Raji (cell line): ENCODE measurements around the gene AGRN.

Source experiments
- POLR2A ChIP-seq: IDR thresholded peaks from 2 replicates; pipeline ENCODE4 v1.6.1; 2011; ENCODE audit warnings: low read depth, low read length, control low read depth; ENCODE audit not compliant: insufficient read depth

AGRN gene

GRCh38 chr1:1047963-1048362 lies 28.0 kb downstream of the AGRN start:
- no peak for TF ChIP-seq POLR2A

DNA sequence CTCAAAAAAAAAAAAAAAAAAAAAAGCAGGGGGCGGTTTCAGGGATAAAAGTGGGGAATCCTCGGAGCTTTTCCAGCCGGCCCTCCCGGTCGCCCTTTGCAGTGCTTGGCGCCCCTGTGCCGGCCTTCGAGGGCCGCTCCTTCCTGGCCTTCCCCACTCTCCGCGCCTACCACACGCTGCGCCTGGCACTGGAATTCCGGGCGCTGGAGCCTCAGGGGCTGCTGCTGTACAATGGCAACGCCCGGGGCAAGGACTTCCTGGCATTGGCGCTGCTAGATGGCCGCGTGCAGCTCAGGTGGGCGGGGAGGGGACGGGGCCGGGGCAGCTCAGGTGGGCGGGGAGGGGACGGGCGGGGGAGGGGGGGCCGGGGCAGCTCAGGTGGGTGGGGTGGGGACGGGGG lies 28.8 kb downstream of the AGRN start:
- no peak for TF ChIP-seq POLR2A

DNA sequence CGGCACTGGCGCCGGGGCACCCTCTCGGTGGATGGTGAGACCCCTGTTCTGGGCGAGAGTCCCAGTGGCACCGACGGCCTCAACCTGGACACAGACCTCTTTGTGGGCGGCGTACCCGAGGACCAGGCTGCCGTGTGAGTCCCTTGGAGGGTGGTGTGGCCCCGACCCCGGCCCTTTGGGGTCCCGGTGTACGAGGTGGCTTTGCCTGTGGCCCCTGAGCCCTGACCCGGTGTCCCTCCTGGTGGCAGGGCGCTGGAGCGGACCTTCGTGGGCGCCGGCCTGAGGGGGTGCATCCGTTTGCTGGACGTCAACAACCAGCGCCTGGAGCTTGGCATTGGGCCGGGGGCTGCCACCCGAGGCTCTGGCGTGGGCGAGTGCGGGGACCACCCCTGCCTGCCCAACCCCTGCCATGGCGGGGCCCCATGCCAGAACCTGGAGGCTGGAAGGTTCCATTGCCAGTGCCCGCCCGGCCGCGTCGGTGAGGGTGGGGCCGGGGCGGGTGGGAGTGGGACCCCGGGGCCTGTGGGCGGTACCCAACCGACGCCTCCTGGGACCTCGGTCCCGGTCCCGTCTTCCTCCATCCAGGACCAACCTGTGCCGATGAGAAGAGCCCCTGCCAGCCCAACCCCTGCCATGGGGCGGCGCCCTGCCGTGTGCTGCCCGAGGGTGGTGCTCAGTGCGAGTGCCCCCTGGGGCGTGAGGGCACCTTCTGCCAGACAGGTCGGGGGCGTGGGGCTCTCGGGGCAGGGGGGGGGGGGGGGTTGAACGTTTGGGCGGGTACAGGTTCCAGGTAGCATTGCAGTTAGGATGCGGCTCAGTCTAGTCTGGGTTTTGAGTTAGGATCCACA lies 29.6 kb downstream of the AGRN start:
- TF ChIP-seq POLR2A, result no peak

DNA sequence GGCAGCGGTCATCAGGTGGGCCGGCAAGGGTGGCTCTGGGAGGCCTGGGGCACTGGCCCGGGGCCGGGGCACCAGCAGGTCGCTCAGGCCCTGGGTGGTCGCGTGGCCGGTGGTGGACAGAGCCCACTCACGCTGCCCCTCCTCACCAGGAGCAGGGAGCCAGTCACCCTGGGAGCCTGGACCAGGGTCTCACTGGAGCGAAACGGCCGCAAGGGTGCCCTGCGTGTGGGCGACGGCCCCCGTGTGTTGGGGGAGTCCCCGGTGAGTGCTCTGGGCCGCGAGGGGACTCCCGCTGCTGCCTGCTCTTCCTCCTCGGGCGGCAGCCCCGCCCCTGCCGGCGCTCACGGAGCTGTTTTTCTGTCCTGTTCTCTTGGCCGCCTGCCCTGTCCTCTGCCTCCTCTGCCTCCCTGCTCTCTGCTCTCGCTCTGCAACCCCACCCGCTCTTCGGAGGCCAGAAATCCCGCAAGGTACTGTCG lies 30.7 kb downstream of the AGRN start:
- TF ChIP-seq POLR2A, result no peak

DNA sequence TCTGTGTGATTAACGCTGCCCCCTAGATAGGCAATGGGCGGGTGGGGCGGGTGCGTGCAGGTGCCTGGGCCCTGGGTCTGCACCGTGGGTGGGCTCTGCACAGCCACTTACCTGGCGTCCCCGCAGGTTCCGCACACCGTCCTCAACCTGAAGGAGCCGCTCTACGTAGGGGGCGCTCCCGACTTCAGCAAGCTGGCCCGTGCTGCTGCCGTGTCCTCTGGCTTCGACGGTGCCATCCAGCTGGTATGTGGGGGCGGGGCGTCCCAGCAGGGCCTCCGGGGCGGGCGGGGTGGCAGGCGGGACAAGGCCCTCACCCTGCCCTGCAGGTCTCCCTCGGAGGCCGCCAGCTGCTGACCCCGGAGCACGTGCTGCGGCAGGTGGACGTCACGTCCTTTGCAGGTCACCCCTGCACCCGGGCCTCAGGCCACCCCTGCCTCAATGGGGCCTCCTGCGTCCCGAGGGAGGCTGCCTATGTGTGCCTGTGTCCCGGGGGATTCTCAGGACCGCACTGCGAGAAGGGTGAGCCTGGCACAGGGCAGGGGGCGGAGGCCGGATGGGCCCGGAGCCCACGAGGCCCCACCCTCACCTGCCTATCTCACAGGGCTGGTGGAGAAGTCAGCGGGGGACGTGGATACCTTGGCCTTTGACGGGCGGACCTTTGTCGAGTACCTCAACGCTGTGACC lies 31.3 kb downstream of the AGRN start:
- no peak for TF ChIP-seq POLR2A

- no peak for TF ChIP-seq POLR2A
Observed at GRCh38 chr1:1052003-1052840, 32.3 kb downstream of the AGRN start.

GRCh38 chr1:1053022-1053421 lies 33.1 kb downstream of the AGRN start:
- no peak for TF ChIP-seq POLR2A

DNA sequence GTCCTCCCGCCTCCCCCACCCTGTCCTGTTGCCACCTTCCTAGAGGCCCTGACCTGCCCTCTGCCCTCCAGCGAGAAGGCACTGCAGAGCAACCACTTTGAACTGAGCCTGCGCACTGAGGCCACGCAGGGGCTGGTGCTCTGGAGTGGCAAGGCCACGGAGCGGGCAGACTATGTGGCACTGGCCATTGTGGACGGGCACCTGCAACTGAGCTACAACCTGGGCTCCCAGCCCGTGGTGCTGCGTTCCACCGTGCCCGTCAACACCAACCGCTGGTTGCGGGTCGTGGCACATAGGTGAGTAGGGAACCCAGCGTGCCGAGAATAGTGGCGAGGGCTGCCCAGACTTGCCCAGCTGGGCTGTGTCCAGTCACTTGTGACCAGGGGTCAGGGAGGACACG lies 33.8 kb downstream of the AGRN start:
- no peak for TF ChIP-seq POLR2A

DNA sequence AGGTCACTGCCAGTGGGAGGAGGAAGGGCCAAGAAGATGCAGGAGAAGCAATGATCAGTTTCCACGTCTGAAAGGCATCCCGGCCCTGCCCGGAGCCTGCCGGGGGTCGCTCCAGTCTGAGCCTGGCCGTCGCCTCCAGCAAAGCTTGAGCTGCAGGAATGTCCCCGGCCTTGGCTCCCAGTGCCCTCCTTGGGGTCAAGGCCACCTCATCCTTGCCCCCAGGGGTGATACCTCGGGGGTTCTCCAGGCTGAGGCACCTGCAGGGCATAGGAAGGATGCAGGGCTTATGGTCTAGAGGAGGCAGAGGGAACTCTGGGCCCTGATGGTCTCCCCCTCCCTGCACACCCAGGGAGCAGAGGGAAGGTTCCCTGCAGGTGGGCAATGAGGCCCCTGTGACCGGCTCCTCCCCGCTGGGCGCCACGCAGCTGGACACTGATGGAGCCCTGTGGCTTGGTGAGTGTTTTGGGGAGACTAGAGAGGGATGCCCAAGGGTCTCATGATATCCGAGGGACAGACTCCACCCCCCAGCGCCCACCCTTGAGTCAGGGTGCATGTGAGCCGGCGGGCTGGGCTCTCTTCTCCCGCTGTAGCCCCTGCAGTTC lies 34.3 kb downstream of the AGRN start:
- TF ChIP-seq POLR2A, result no peak

GRCh38 chr1:1054971-1055370 lies 35.1 kb downstream of the AGRN start:
- no peak for TF ChIP-seq POLR2A

DNA sequence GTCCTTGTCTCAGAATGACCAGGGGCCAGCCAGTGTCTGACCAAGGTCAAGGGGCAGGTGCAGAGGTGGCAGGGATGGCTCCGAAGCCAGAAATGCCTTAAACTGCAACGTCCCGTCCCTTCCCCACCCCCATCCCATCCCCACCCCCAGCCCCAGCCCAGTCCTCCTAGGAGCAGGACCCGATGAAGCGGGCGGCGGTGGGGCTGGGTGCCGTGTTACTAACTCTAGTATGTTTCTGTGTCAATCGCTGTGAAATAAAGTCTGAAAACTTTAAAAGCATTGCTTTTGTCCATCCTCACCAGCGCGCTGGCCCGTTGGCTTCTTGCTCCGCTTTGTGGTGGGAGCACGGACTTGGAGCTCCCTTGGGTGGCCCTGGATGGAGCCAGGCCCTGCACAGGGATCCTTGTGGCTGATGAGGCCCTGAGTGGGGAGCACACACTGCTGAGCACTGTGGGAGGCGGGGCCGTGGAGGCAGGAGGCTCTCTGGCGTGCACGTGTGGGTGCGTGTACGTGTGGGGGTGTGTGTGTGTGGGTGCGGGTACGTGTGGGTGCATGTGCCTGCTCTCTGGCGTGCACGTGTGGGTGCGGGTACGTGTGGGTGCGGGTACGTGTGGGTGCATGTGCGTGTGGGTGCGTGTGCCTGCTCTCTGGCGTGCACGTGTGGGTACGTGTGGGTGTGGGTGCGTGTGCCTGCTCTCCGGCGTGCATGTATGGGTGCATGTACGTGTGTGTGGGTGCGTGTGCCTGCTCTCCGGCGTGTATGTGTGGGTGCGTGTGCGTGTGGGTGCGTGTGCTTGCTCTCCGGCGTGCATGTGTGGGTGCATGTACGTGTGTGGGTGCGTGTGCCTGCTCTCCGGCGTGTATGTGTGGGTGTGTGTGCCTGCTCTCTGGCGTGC lies 36.2 kb downstream of the AGRN start:
- no peak for TF ChIP-seq POLR2A

DNA sequence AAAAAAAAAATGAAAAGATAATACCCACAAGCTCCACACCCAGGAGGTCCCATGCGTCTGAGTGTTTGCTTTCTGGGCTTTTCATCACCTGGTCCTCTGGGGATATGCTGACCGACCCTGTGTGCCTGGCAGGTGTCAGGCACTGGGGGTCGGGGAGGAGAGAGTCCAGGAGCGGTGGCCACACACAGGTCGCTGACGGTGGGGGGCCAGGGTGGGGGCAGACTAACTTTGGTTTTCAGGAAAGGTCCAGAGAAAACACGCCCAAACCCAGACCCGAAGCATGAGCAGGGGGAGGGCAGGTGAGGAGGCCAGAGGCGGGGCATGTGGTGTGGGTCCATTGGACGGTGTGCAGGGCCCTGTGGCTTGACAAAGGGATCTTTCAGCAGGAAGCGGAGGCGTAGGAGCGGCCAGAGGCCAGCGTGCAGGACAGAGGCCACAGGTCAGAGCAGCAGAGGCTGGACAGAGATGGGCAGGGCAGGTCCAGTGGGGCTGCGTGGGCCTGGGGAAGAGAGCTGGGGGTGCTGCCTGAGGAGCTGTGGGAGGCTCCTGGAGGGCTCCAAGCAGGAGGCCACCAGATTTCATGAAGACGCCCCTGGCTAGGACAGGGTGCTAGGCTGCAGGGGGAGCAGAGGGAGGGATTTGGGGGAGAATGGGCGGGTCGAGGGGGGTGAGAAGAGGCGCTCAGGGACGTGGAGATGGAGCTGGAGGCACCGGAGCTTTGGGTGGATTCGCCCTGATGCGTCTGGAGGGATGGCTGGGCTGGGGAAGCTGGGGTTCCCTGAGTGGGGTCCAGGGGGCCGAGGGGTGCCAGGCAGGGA lies 38.4 kb downstream of the AGRN start:
- TF ChIP-seq POLR2A, result no peak

DNA sequence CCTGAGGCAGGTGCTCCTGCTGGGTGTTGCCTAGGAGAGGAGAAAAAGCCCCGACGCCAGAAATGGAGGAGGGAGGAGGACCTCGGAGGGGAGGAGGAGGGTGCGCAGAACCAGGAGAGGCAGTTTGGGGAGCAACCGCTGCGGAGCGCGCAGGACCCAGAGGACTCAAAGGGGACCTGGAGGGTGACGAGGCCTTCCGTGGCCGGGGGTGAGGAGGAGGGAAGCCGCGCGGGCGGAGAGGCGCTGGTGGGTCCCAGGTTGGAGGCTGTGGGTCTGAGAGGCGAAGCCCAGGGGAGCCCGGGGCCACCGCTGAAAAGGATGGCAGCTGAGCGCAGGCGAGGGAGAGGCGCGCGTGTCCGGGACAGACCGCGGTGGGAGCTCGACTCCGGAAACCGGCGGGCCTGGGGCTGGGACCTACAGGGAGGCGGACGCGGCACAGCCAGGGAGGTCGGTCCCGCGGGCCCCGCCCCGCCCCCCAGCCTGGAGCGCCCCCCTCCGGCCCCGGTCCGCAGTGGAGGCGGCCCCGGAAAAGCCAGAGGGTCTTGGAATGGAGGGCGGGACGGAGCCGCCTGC lies 39.1 kb downstream of the AGRN start:
- no peak for TF ChIP-seq POLR2A
